Erythroblast (primary cell): Measurements from ENCODE around the gene SH3D21.

ENCODE experiments used
- GATA1 ChIP-seq: IDR thresholded peaks from 2 replicates; pipeline ENCODE4 v1.6.1; 2011; ENCODE audit warnings: low read depth, mild to moderate bottlenecking, control low read depth, low read length, moderate library complexity
- POLR2A ChIP-seq: IDR thresholded peaks from 2 replicates; pipeline ENCODE4 v1.6.1; 2011; ENCODE audit warnings: mild to moderate bottlenecking, low read length

- TF ChIP-seq POLR2A (no peak), GATA1 (no peak)
Measured at GRCh38 chr1:36349839-36350238, 43.7 kb downstream of the SH3D21 start.
